Nephron progenitor cell (in vitro differentiated cells): ENCODE results near the gene MRPL18.
A peak's percentile ranks its signal among the peaks of the same experiment; 100 is the strongest.

Experiments used
- DNase-seq: peaks from one replicate; pipeline ENCODE4 v3.0.0; 2021
- H3K27ac Mint-ChIP-seq: 2 replicates; pipeline ENCODE4 v1.8.0; 2021; ENCODE audit warnings: mild to moderate bottlenecking, moderate library complexity, mixed read lengths
- H3K27me3 Mint-ChIP-seq: 2 replicates; pipeline ENCODE4 v1.8.0; 2021; ENCODE audit warnings: mild to moderate bottlenecking, low read depth, mixed read lengths; ENCODE audit not compliant: poor library complexity
- H3K36me3 Mint-ChIP-seq: 2 replicates; pipeline ENCODE4 v1.8.0; 2021; ENCODE audit warnings: low read depth, mixed read lengths
- H3K4me1 Mint-ChIP-seq: 2 replicates; pipeline ENCODE4 v1.8.0; 2021; ENCODE audit warnings: mixed read lengths
- H3K4me3 Mint-ChIP-seq: 2 replicates; pipeline ENCODE4 v1.8.0; 2021; ENCODE audit warnings: mild to moderate bottlenecking, moderate library complexity, mixed read lengths
- H3K9me3 Mint-ChIP-seq: 2 replicates; pipeline ENCODE4 v1.8.0; 2021; ENCODE audit warnings: mild to moderate bottlenecking, moderate library complexity, mixed read lengths
- CTCF ChIP-seq: fragments of 200-600 bp; sonication (generic); IDR thresholded peaks from 2 replicates; pipeline ENCODE4 v1.5.0; 2021; ENCODE audit warnings: antibody characterized with exemption

Gene MRPL18

GRCh38 chr6:159759645-159760044, 30.6 kb upstream of the MRPL18 start:
- H3K9me3 Mint-ChIP-seq = no peaks in the 10 kb centered on the region
- H3K27ac Mint-ChIP-seq = peak overlapping the region; percentile 64
- DNase-seq = no peak
- no peak for TF ChIP-seq CTCF
- peaks cover 36% of the 10 kb centered on the region for H3K4me1 Mint-ChIP-seq
- H3K36me3 Mint-ChIP-seq = peaks cover 56% of the 10 kb centered on the region
- peak overlapping the region; percentile 69 for H3K4me3 Mint-ChIP-seq
- peaks cover 4% of the 10 kb centered on the region for H3K27me3 Mint-ChIP-seq

DNA sequence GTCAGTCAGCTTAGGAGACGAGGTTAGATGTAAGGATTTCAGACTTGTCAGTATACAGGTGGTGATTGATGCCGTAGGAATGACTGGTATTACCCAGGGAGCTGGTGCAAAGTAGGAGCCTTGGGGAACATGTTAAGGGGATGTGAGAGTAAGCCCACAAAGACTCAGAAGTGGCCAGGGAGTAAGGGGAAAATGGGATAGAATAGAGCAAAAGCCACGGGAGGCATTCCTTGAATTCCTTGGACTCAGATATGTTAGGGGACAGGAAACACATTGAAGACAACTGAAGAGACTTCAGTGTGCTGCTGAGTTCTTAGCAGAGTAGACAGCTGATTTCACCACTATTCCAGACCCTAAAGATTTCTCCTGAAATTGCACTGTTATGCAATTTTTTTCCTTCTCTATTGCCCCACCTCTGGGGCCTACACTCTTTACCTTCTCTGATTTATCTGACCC, 29.6 kb upstream of the MRPL18 start:
- TF ChIP-seq CTCF = no peak
- Mint-ChIP-seq H3K27me3 (peaks cover 4% of the 10 kb centered on the region), H3K4me1 (peaks cover 36% of the 10 kb centered on the region), H3K9me3 (no peaks in the 10 kb centered on the region), H3K4me3 (peak overlapping the region; percentile 90), H3K27ac (peak overlapping the region; percentile 99), H3K36me3 (peaks cover 56% of the 10 kb centered on the region)
- DNase-seq = peak; percentile 6

GRCh38 chr6:159761129-159761872, 29.0 kb upstream of the MRPL18 start:
- peak overlapping the region; percentile 90 for H3K4me3 Mint-ChIP-seq
- peaks cover 56% of the 10 kb centered on the region for H3K36me3 Mint-ChIP-seq
- no peaks in the 10 kb centered on the region for H3K9me3 Mint-ChIP-seq
- H3K27ac Mint-ChIP-seq = peak overlapping the region; percentile 99
- peak; percentile 47 for DNase-seq
- peaks cover 39% of the 10 kb centered on the region for H3K4me1 Mint-ChIP-seq
- no peak for TF ChIP-seq CTCF
- H3K27me3 Mint-ChIP-seq = peaks cover 4% of the 10 kb centered on the region

GRCh38 chr6:159761873-159762680, 28.2 kb upstream of the MRPL18 start, which contains the start of gene ACAT2:
ACAT2 (plus strand) TSS chr6:159762045; CDS start chr6:159762088, 43 bp downstream.
- DNase-seq = peak; percentile 92
- Mint-ChIP-seq H3K9me3 (no peaks in the 10 kb centered on the region), H3K27me3 (peaks cover 4% of the 10 kb centered on the region), H3K4me3 (peak within 1 kb of the TSS; percentile 90), H3K4me1 (peaks cover 39% of the 10 kb centered on the region), H3K36me3 (peaks cover 56% of the 10 kb centered on the region), H3K27ac (peak within 1 kb of the TSS; percentile 99)
- no peak for TF ChIP-seq CTCF

GRCh38 chr6:159762681-159763293, 27.5 kb upstream of the MRPL18 start:
- Mint-ChIP-seq H3K36me3 (peaks cover 56% of the 10 kb centered on the region), H3K9me3 (no peaks in the 10 kb centered on the region), H3K4me3 (peak overlapping the region; percentile 90), H3K27ac (peak overlapping the region; percentile 99), H3K27me3 (peaks cover 4% of the 10 kb centered on the region), H3K4me1 (peaks cover 39% of the 10 kb centered on the region)
- TF ChIP-seq CTCF = no peak
- DNase-seq = no peak
